HG03159 (cell line): ENCODE data around the gene CD80.
A peak's percentile ranks its signal among the peaks of the same experiment; 100 is the strongest.
"Not testable (repeated sequence)": the region's sequence is repeated elsewhere in the genome, so short reads cannot be mapped to it uniquely, and the experiment has no call there.

Experiments used
- ATAC-seq: cut with Tn5 transposase; IDR thresholded peaks from one replicate; pipeline ENCODE4 v1.9.1; 2021; ENCODE audit warnings: mild to moderate bottlenecking, moderate library complexity; ENCODE audit not compliant: unreplicated experiment

CD80 gene

GRCh38 chr3:119585208-119585607 is 25.8 kb upstream of the CD80 start:
- no peak for ATAC-seq

- ATAC-seq, result no peak
Observed at GRCh38 chr3:119582178-119582577, 22.8 kb upstream of the CD80 start.

GRCh38 chr3:119580067-119580760 is 20.8 kb upstream of the CD80 start:
- peak; percentile 71 for ATAC-seq

- peak; percentile 61 for ATAC-seq
Observed at GRCh38 chr3:119579366-119580066, 20.1 kb upstream of the CD80 start, which contains the start of gene ADPRH. Gene ADPRH, plus strand, starts transcription at chr3:119579492. Its CDS starts 2,678 bp downstream, at chr3:119582170.

GRCh38 chr3:119575507-119575906 is 16.1 kb upstream of the CD80 start:
- no peak for ATAC-seq

- ATAC-seq, result no peak
Observed at GRCh38 chr3:119571688-119572087, 12.3 kb upstream of the CD80 start.

- ATAC-seq, result no peak
Observed at GRCh38 chr3:119571230-119571629, 11.8 kb upstream of the CD80 start.

GRCh38 chr3:119570229-119570628 is 10.8 kb upstream of the CD80 start:
- ATAC-seq, result peak; percentile 63

- ATAC-seq, result no peak
Observed at GRCh38 chr3:119569156-119569555, 9.7 kb upstream of the CD80 start.

GRCh38 chr3:119563334-119563733 is 3.9 kb upstream of the CD80 start:
- ATAC-seq, result not testable (repeated sequence)

GRCh38 chr3:119562307-119562961 is 3.0 kb upstream of the CD80 start:
- ATAC-seq, result peak; percentile 71

- ATAC-seq, result no peak
Observed at GRCh38 chr3:119560160-119560559, 746 bp upstream of the CD80 start.

- ATAC-seq, result no peak
Observed at GRCh38 chr3:119558626-119559317, 642 bp downstream of the CD80 start.

GRCh38 chr3:119557877-119558269 is 1.5 kb downstream of the CD80 start:
- ATAC-seq, result no peak

GRCh38 chr3:119557192-119557876 is 2.1 kb downstream of the CD80 start:
- ATAC-seq, result no peak

- ATAC-seq, result no peak
Observed at GRCh38 chr3:119555929-119556328, 3.5 kb downstream of the CD80 start.

- no peak for ATAC-seq
Observed at GRCh38 chr3:119555309-119555735, 4.1 kb downstream of the CD80 start.

GRCh38 chr3:119553823-119554415 is 5.5 kb downstream of the CD80 start:
- ATAC-seq, result no peak

GRCh38 chr3:119552928-119553327 is 6.5 kb downstream of the CD80 start:
- not testable (repeated sequence) for ATAC-seq

GRCh38 chr3:119551598-119551997 is 7.8 kb downstream of the CD80 start:
- no peak for ATAC-seq
